Measurements from ENCODE around the gene WSB2.
"Not testable (repeated sequence)": the region's sequence is repeated elsewhere in the genome, so short reads cannot be mapped to it uniquely, and the experiment has no call there.

Gene WSB2

DNA sequence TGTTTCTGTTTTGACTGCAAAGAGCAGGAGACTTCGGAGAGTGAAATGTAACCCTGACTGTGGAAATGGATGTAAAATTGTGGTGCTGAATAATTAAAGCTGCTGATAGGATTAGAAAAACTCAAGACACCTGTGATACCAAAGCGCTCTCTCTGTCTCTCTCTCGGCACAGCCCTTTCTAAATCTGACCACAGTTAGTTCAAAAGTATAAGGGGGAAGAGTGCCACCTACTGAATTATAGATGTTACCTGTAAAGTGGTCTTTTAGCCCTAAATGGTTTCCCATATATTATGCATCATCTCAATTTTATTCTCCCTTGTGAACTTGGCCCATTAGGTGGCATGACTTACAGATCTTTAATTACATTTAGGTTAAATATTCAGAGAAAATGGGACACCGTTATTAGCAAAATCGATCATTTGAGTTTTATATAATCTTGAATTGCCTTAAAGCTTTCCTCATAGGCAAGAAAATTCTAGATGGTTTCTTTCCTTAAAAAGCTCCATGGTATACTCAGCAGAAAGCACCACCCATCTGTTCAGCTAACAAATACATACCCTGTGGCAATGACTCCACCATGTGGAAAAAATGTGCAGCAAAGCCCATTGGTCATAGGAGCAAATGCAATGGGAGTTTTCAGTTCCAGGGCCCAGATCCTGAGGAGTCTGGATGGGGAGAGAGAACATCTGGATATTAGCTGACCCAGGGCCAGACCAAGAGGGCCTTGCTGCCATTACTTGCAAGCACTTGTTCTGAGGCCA lies 26.4 kb downstream of the WSB2 start:
- DNase-seq (ENCODE audit: low read depth), result no peak

- no peak for DNase-seq (ENCODE audit: low read depth)
Observed at GRCh38 chr12:118033902-118034301, 27.1 kb downstream of the WSB2 start.

GRCh38 chr12:118033323-118033722 lies 27.7 kb downstream of the WSB2 start:
- DNase-seq (ENCODE audit: low read depth), result no peak

DNA sequence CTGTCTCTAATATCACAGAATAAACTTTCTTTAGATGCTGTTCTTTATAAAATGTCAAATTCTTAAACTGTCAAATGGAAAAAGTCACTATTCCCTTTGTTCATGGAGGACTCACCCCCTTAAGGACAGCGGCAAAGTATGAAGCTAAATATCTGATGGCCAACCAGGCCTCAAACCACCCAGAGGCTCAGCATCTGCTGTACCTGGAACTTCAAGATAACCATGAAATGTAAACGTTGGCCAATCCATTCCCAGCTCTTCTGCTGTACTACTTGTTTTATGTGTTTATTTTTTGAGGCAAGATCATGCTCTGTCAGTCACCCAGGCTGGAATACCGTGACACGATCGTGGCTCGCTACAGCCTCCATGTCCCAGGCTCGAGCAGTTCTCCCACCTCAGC lies 28.8 kb downstream of the WSB2 start:
- DNase-seq (ENCODE audit: low read depth), result no peak

DNA sequence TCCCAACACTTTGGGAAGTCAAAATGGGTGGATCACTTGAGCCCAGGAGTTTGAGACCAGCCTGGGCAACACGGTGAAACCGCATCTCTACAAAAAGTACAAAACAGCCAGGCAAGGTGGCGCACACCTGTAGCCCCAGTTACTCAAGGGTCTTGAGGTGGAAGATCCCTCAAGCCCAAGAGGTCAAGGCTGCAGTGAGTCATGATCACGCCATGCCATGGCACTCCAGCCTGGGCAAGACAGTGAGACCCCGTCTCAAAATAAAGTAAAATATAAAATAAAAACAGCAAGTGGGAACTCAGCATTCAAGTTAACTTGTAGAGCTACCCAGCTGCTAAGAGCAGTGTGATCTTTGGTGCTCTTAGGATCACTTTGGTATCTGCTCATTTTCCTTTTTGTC lies 31.8 kb downstream of the WSB2 start:
- DNase-seq (ENCODE audit: low read depth), result no peak

DNA sequence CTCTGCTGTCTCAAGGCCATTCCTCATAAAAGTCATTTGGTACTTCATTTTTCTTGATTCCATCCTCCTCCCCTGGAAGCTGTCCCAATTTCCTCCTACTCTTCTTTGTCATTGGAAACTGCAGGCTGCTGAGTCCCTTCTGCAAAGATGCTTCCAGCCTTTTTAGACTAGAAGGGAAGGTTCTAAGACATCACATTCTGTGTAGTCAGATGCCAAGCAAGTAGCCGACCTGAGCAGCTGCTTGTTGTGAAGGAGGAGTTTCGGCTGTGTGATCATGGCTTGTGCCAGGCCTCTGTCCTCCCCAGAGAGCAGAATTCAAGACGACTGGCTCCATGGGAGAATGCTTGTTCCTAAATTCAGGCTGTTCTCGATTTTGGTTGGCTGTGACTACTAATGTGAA lies 35.8 kb downstream of the WSB2 start:
- no peak for DNase-seq (ENCODE audit: low read depth)

GRCh38 chr12:118023301-118023860 lies 37.6 kb downstream of the WSB2 start:
- no peak for DNase-seq (ENCODE audit: low read depth)

- DNase-seq (ENCODE audit: low read depth), result no peak
Observed at GRCh38 chr12:118022728-118023109, 38.3 kb downstream of the WSB2 start.

DNA sequence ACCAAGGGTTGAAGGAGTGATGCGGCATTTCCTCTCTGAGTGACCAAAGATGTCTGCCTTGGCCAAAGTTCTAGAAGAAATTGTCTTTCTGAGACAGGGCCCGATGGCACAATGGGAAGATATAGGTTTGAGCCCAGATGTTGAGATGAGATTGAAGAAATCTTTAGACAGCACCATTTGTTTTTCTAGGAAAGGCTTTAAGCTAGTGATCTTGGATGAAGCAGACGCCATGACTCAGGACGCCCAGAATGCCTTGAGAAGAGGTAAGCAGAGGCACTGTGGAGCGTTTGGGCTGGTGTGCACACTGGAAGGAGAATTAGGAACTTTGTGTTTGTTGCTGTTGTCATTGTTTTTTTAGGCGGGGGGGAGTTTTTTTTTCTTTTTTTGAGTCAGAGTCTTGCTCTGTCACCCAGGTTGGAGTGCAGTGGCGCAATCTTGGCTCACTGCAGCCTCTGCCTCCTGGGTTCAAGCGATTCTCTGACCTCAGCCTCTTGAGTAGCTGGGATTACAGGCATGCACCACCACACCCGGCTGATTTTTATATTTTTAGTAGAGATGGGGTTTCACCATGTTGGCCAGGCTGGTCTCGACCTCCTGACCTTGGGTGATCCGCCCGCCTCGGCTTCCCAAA lies 38.8 kb downstream of the WSB2 start:
- DNase-seq (ENCODE audit: low read depth), result not testable (repeated sequence)

DNA sequence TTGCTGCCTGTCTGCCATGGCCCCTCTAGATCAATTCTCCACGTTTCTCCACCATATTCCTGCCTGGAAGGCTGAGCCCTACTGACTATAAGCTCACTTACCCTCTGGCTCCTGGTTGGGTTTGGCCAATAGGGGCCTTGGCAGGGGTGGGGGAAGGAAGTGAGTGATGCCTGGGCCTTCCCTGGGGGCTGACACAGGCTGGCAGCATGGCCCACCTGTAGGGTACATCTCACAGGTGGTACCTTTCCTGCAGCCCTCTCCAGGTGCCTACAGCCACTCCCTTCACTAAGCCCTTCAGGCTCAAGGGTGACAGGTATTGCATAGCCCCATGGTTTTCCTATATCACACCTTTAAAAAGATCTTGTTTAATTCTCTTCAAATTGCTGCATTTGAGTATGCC lies 40.9 kb downstream of the WSB2 start:
- no peak for DNase-seq (ENCODE audit: low read depth)

DNA sequence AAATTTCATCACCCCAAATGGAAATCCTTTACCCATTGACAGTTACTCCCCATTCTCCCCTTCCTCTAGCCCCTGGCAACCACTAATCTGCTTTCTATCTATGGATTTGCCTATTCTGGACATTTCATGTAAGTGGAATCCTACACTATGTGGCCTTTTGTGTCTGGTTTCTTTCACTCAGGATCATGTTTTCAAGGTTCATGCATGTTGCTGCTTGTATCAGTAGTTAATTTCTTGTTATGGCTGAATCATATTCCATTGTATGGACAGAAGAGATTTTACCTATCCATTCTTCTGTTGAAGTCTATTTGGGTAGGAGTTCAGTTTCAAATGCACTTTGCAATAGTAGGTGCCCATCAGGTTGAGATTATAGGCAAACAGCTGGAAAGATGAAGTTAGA lies 43.1 kb downstream of the WSB2 start:
- no peak for DNase-seq (ENCODE audit: low read depth)

GRCh38 chr12:118016424-118017264 lies 44.3 kb downstream of the WSB2 start, which contains the start of gene RFC5:
RFC5 (plus strand) TSS chr12:118016703; CDS start chr12:118016828, 125 bp downstream.
- peak; percentile 97 for DNase-seq (ENCODE audit: low read depth)

- no peak for DNase-seq (ENCODE audit: low read depth)
Observed at GRCh38 chr12:118015944-118016343, 45.0 kb downstream of the WSB2 start.

DNA sequence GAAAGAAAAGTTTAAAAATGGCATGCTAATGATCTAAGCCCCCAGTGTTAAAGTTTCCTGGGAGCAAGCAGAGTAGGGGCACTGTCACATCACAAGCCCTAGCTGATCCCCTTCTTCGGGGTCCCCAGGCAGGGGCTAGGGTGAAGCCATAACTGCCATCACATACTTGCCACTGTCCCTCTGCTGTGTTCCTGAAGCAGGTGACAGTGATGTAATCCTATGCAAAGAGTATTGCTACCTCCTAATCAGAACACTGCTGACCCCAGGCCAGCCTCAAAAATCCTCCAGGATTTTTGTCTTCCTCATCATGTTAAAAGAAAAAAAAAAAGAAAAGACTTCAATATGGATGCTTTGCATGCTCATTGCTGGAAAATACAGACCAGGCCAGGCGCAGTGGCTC lies 45.7 kb downstream of the WSB2 start:
- DNase-seq (ENCODE audit: low read depth), result no peak

- DNase-seq (ENCODE audit: low read depth), result no peak
Observed at GRCh38 chr12:118013283-118013682, 47.7 kb downstream of the WSB2 start.

DNA sequence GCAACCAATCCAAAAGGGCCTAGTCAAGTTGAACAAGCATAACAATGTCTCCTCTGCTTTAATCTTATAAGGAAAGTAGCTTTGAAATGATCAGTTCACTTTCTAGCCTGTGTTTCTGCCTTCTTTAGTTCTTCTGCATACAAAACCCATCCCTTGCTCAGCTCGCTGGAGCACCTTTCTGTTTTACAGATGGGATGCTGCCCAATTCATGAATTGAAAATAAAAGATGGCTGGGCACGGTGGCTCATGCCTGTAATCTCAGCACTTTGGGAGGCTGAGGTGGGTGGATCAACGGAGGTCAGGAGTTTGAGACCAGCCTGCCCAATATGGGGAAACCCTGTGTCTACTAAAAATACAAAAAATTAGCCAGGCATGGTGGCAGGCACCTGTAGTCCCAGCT lies 49.0 kb downstream of the WSB2 start:
- no peak for DNase-seq (ENCODE audit: low read depth)

GRCh38 chr12:118011377-118011776 lies 49.6 kb downstream of the WSB2 start:
- no peak for DNase-seq (ENCODE audit: low read depth)

DNA sequence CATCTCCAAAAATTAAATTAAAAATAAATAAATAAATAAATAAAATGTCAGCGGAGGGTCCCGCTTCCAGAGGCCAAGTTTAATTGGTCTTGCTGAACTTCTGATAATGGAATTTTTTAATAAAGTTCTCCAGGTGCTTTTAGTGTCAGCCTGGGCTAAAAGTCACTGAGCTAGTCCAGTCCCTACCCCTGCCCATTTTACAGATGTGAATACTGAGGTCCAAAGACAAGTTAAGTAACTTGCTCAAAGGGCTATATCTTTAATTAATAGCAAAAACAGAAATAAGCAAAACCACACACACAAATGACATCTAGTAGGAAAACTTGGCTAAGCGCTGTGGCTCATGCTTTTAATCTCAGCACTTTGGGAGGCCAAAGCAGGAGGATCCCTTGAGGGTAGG lies 50.1 kb downstream of the WSB2 start:
- DNase-seq (ENCODE audit: low read depth), result no peak

GRCh38 chr12:117999806-118000205 lies 61.2 kb downstream of the WSB2 start:
- not testable (repeated sequence) for DNase-seq (ENCODE audit: low read depth)

GRCh38 chr12:117998719-117999118 lies 62.3 kb downstream of the WSB2 start:
- DNase-seq (ENCODE audit: low read depth), result no peak

- DNase-seq (ENCODE audit: low read depth), result no peak
Observed at GRCh38 chr12:117994551-117995438, 66.2 kb downstream of the WSB2 start.

Measured in activated gamma-delta T cell treated with anti-CD3 and anti-CD28 coated beads, Interleukin-2, amount 50 U/mL, for 16 hours (primary cell).